AG08396 (cell line): Measurements from ENCODE around the gene COMMD1.
"Not testable (repeated sequence)": the region's sequence is repeated elsewhere in the genome, so short reads cannot be mapped to it uniquely, and the experiment has no call there.

Experiments used
- DNase-seq: peaks from one replicate; pipeline ENCODE4 v3.0.0; 2012; ENCODE audit warnings: low spot score, mixed read lengths

Gene COMMD1

DNA sequence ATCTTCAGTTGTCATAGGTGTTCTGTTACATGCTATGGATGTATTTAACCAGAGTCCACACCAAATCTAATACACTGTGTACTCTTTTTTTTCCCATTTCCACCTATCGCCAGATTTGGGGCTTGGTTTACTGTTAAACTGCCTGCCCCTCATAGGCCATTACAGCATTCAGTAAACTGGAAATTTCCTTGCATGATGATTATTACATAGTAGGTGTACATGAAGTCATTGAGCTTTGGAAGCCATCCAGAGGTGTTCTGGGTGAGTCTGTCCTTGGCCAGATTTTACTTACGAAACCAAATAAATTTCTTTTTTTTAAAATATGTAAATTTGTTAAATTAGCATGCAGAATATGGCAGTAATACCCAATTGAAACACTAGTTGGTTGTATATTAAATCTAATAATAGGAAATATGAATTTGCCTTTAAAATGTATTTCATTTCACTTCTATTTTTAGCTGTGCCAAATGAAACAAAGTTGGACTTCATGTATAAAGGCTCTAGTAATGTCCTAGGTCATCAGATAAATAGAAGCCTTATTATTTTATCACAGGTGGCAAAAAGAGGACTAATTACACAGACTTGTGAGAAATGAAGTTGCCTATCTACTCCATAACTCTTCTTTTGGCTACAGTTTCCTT, 60.7 kb downstream of the COMMD1 start:
- no peak for DNase-seq

DNA sequence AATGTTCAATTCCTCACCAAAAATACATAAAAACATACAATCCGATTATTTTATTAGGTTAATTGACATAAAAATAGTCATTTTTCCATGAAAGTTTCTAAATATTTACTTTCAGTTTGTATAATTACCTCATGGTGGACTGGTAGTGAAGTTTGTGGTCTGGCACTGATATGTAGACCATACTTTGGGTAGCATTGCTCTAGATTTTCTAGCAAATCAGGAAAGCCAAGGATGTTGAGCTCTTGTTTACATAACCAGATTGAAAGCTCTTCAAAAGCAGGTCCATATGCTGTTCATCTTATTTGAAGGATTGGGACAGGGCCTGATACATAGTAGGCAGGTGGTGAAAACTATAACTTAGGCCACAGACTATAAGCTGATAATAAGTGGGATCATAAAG, 61.8 kb downstream of the COMMD1 start:
- no peak for DNase-seq

DNA sequence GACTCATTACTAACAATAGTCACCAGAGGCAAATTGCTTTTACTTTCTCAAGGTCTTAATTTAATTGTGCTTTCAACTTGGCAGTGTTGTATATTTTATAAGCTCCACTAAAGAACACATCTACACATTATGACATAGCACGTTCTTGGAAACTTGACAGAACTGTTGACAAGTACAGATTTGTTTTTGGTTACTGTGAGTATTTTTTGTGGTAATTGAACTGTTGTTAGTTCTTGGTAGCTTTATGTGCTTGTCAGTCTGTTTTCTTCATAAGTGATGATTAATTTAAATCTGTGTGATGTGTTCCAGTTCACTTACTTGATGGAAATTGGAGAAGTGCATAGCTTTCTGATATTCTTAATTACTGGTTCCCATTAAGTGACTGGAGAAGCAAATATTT, 63.9 kb downstream of the COMMD1 start:
- DNase-seq, result no peak

DNA sequence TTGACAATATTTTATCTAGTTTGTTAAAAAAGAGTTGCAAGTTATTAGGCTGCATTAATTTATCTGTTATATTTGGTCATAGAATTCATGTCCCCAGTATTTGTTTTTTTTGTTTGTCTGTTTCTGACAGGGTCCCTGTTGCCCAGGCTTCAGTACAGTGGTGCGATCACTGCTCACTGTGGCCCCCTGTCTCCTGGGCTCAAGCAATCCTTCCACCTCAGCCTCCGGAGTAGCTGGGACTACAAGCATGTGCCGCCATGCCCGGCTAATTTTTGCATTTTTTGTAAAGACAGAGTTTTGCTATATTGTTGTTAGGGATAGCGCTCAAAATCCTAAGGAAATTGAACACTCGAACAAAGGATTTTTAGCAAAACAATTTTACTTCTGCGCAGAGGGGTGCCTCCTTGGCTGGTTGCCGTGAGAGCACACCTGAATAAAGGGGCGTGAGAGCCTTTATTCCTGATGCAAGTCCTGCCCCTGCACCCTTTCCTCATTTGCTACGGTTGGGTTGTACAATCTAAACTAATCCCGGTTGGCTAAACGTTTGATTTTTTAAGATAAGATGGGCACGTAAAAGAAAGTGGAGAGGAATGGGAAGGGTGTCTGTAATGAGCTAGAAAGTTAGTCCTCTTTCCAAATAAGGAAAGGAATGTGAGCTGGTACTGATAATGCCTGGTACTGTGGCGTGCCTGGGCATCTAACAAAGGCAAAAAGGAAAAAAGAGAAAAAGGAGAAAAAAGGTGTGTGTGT, 65.5 kb downstream of the COMMD1 start:
- no peak for DNase-seq

DNA sequence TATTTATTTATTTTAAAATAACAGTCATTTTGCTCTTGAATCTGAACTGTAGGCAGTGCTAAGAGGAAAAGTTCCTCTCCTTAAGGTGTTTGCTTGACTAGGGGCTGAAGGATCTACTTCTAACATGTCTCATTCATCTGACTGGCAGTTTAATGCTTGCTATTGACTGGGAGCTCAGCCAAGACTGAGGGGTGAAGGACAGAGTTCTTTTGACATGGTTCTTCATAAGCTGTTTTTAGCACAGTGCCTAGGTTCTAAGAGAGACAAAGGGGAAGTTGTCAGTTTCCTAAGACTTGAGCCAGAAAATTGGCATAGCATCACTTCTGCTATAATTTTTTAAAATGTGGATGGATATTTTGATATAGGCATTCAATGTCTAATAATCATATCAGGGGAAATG, 73.0 kb downstream of the COMMD1 start:
- DNase-seq, result no peak

DNA sequence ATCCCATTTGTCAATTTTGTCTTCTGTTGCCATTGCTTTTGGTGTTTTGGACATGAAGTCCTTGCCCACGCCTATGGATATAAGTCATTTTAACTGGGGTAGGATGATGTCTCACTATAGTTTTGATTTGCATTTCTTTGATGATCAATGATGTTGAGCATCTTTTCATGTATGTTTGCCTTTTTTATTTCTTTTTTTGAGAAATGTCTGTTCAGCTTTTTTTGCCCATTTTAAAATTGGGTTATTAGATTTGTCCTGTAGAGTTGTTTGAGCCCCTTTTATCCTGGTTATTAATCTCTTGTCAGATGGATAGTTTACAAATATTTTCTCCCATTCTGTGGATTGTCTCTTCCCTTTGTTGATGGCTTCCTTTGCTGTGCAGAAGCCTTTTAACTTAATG, 75.3 kb downstream of the COMMD1 start:
- DNase-seq, result no peak

DNA sequence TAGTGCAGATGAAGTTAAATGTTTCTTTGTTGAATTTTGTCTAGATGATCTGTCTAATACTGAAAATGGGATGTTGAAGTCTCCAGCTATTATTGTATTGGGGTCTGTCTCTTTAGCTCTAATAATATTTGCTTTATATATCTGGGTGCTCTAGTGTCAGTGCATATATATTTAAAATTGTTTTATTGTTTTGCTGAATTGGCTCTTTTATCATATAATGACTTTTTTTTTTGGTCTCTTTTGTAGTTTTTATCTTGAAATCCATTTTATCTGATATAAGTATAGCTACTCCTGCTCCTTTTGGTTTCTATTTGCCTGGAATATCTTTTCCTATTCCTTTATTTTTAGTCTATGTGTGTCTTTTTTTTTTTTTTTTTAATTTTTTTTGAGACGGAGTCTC, 79.2 kb downstream of the COMMD1 start:
- DNase-seq, result no peak

DNA sequence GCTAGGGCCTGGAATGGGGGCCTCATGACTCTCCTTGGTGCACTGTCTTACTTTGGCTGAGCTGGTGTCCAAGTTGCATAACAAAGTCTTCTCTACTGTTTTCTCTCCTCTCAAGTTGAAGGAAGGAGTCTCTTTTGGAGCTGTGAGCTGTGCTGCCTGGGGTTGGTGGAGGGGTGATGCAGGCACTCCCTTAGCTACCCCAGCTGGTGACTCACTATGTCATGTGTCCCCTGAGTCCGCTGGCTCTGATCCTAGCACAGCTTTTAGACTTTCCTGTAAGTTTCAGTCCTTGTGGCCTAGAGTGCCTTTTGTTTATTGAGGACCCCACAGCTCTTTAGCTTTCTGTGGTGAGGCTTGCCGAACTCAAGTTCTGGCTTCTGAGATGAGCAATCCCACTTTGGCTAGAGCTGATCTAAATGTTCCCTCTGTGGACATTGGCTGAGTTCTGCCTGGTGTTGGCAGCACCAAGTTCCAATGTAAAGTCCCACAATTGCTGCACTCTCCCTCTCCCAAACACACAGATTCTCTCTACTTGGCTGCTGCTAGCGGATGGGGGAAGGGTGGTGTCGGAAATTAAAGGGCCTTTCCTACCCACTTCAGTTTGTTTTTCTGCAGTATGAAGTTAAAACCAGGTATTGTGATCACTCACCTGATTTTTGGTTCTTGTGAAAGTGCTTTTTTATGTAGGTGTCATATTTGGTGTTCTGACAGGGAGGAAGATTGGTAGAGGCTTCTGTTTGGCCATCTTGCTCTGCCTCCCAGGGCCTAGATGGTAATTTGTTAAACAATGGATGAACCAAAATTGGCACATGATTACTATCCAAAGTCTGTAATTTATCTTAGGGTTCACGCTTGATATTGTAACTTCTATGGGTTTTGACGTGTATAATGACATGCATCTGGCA, 83.2 kb downstream of the COMMD1 start:
- DNase-seq, result no peak

DNA sequence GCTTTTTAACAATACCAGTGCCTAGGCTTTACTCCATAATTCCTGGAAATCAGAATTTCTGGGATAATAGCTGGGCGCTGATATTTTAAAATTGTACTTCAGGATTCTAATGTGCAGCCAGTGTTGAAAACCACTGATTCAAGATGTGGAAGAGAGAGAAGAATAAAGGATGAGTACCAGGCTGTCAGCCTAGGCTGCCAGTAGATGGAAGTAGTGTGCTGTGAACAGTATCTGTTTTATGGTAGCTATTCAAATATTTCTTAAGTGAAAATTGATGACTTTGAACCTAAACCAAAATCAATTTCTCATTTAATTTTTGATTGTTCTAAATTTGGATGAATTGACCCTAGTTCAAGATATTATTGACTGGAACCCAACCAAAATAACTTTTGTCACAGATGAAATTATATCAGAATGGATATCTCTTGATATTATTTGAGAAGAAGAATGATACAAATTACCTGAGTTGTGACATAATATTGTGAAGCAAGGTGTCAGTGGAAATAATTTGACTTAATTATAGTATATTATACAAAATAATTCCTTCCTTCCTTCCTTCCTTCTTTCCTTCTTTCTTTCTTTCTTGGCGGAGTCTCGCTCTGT, 88.0 kb downstream of the COMMD1 start:
- peak; percentile 38 for DNase-seq

DNA sequence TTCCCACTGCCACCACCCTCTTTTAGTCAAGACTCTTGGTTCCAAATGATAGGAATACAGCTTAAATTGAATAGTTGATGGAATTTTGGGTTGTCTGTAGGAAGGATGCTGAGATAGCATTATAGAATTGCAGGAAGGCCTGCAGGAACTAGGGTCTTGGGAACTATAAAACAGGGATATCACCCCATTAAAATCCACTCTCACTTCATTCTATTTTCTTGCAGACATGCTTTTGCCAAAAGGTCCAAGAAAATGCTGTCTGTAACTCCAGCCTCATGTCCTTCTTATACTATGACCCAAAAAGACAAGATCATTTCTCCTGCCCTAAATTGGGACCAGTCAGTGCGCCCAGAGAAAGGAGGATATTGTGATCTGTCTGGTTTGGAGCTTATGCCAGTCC, 89.1 kb downstream of the COMMD1 start:
- DNase-seq, result no peak

DNA sequence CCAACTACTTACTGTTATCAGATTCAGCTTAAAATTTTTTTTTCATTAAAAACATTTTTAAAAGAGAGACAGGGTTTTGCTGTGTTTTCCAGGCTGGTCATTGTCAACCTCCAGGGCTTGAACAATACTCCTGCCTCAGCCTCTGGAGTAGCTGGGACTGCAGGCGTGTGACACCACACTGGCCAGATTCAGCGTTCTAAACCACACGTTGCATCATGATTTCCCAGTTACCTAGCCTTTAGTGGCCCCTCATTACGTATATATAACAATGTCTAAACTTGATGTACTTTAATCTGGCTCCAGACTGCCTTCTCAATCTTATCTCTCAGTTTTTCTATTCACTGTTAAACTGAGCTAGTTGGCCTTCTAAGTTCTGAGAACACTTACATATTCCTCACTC, 89.6 kb downstream of the COMMD1 start:
- no peak for DNase-seq

DNA sequence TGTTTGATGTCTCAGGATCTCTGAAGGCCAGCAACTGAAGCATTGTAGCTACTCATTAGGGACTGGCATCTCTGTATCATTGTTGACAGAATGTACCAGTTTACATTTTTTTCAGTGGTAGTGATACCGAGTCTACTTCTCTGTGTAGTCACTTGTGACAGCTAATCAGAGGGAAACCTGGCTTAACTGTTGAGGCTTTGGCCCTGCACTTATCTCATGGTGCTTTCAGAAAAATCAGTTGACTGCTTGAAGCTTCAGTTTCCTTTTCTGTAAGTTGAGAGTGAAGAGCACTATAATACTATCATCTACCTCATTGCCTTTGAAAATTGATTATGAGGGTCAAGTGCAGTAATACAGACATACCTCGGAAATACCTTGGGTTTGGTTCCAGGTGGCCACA, 90.0 kb downstream of the COMMD1 start:
- no peak for DNase-seq

DNA sequence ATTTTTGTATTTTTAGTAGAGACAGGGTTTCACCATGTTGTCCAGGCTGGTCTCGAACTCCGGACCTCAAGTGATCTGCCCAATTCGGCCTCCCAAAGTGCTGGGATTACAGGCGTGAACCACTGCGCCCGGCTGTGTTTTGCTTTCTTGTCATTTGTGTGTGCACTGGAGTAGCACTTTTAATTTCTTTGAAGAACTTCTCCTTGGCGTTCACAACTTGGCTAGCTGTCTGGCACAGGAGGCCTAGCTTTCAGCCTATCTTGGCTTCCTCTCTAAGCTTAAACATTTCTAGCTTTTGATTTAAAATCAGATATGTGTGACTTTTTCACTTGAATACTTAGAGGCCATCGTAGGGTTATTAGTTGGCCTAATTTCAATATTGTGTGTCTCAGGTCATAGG, 93.0 kb downstream of the COMMD1 start:
- no peak for DNase-seq

DNA sequence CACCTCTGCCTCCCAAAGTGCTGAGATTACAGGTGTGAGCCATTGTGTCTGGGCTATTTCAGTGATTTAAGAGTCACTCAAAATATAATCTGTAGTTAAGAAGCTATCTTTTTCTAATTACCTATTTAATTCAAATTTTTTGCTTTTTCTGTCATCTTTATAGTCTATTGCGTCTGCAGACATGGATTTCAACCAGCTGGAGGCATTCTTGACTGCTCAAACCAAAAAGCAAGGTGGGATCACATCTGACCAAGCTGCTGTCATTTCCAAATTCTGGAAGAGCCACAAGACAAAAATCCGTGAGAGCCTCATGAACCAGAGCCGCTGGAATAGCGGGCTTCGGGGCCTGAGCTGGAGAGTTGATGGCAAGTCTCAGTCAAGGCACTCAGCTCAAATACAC, 95.1 kb downstream of the COMMD1 start:
- no peak for DNase-seq

DNA sequence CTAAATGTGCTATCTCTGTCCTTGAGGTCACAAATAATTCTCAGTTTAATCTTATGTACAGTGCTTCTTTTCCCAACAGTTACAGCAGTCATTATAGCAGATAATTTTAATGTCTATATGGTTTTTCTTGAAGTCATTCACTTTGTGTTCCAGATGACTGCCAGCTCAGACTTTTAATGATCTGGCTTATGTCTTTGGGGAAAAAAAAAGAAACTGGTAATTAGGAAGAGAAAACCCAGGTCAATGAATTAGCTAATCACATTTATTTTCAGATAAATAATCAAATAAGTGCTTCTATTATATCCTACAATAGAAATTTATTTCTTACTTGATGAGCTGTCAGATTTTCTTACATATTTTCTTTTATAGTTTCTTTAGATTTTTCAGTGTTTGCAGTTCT, 96.0 kb downstream of the COMMD1 start:
- DNase-seq, result no peak

DNA sequence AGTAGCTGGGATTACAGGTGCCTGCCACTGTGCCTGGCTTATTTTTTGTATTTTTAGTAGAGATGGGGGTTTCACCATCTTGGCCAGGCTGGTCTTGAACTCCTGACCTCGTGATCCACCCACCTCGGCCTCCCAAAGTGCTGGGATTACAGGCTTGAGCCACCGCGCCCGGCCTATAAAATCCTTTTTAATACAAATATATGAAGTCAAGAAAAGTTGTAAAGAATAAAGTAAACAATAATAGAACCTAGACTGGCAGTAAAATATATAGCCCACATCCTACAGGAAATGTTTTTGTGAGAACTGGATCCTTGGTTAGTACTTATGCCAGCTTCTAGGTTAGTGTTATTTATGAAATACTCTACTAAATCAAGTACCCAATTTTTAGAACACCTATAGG, 99.0 kb downstream of the COMMD1 start:
- not testable (repeated sequence) for DNase-seq

DNA sequence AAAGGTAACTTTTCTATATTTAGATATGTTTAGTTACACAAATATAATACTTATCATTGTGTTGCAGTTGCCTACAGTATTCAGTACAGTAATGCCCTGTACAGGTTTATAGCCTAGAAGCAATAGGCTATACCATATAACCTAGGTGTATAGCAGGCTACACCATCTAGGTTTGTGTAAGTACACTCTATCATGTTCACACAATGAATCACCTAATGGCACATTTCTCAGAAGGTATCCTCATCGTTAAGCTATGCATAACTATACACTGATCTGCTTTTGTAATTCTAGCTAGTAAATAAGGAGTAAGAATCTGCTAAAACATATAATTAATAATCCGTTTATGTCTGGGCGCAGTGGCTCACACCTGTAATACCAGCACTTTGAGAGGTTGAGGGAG, 102.1 kb downstream of the COMMD1 start:
- no peak for DNase-seq

DNA sequence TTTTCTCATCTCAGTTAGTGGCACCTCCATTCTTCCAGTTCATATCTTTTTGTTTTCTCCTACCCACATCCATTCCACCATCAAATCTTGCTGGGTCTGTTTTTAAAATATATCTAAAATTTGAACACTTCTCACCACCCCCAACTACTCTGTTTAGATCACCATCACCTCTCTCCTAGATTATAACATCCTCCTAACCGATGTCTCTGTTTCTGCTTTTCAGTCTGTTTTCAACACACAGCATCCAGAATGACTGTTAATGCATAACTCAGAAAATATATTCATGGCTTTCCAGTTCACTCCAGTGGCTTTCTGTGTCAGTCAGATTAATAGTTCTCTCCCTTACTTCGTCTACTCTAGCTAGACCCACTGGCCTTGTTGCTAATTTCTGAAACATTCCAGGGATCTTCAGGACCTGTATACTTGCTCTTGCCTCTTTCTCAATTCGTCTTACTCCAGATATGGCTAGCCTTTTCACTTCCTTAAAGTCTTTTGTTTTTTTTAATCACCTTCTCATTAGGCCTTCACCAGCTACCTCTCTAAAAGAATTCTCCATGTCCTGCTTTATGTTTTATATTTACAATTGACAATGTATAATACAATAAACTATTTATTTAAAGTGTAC, 105.3 kb downstream of the COMMD1 start:
- no peak for DNase-seq

DNA sequence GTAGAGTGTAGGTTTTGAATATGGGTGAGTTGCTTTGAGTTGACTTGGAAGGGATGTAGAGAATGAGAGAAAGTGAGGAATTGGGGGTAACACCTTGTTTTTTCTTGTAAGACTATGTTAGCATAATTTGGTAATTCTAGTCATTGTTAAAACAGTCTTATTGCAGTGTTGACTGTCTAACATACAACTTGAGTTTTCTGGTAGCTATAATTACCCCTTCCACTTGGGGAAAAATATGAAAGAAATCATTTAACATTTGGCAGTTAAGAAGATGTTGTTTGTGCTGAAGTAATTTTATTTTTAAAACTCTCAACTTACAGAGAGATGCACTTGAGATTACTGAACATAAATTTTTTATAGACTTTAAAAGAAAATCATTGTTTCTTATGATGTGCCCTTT, 108.2 kb downstream of the COMMD1 start:
- no peak for DNase-seq

DNA sequence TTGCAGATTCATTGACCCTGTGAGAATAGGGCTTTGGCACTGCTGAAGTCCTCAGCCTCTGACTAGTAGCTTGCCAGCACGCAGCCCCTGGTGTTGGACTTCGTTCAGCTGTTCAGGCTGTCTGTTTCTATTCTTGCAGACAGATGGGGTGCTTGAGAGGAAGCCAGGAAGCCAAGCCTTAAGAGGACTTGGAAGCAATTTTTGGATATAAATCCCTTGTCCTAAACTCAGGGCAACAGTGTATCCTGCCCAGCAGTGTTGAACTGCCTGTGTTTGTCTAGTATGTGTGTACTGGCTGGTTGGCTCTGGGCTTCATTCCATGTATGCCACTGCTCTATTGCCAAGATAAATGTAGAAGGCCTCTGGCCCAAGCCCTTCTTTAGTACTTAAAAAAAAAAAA, 108.6 kb downstream of the COMMD1 start:
- DNase-seq, result peak; percentile 39

DNA sequence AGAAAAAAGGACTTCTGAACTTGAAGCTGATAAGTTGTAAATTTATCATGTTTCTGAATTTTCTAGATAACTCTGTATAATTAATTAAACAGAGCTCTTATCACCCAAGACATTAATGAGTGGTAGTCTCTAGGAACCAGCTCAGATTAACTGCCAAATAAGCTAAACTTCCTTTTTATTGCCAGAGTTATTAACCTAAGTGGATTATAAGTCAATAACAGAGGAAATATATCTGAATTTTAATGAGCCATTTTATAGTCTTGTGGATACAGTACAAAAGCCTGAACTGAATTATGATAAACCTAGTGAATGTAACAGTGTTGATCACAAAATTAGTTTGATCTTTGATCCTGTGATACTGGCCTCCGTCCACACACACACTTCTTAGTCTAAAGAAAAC, 111.5 kb downstream of the COMMD1 start:
- DNase-seq, result no peak

DNA sequence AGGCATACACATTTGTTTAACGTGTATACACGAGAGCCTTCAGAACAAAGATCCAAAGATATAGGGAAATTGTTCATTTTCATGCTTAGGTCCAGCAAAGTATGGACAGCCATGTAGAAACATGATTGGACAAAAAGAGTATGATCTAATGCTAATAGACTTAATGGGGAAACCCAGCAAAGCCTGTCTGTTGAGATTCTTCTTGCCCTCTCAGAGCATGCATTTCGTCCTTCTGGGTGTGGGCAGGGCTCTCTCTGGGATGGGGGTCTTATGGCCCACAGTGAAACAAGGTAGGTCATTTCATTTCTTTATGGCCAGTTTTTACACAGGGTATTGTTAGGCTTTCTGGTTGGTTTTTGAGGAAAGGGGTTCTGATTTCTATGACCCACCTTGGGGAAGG, 124.4 kb downstream of the COMMD1 start:
- no peak for DNase-seq
